NCI-H446 (cell line): ENCODE measurements around the gene PYCR2.

ENCODE experiments used
- DNase-seq, 2 experiments: peaks; one replicate each; lab custom pipeline; 2025; lab: John Stamatoyannopoulos, UW

PYCR2 gene

DNA sequence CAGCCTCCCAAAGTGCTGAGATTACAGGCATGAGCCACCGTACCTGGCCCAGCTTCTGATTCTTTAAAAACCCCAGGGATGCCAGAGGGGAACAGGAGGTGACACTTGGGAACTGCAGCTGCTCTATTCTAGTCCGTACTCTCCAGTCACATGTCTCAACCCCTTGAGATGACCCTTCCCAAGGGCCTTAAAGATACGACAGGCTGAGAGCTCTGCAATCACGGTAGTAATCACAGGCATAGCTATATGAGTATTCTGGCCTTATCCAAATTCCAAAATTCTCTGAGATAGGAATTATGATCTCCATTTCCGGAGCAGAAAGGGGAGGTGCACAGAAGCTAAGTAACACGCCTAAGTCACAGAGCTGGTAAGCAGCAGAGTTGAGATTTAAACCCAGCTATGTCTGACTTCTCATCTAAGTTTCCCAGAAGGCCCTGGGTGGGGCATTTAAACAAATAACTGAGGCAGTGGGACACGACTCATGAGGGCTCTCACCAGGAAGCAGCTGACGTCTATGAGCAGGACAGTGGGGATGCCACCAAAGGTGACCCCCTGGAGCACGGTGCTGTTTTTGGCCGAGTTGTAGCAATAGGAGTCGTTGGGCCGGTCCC lies 47.0 kb downstream of the PYCR2 start:
- no peak for DNase-seq

- DNase-seq, result no peak
Observed at GRCh38 chr1:225875044-225875815, 48.8 kb downstream of the PYCR2 start.

GRCh38 chr1:225874431-225874830 lies 49.6 kb downstream of the PYCR2 start:
- DNase-seq, result no peak

GRCh38 chr1:225873281-225873850 lies 50.7 kb downstream of the PYCR2 start:
- no peak for DNase-seq

GRCh38 chr1:225872075-225872430 lies 52.0 kb downstream of the PYCR2 start:
- DNase-seq, result no peak

- no peak for DNase-seq
Observed at GRCh38 chr1:225871359-225872074, 52.5 kb downstream of the PYCR2 start.

DNA sequence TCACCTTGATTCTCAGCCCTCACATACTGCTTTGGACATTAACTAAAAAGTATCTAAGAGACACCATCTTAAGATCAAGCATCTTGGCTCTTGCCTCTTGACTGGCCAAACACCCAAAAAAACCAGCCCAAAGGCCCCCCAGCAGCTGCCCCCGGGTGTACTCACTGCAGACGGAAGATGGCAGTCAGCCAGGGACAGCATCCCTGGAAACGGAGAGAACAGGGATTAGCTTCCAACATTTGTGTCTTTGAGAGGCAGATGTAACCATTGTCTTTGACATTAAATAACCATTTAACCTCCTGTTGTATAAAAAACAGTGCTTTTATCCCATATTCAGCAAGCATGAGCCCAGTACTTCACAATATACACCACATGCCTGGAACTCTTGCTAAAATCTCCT lies 53.1 kb downstream of the PYCR2 start:
- no peak for DNase-seq
